Mammary epithelial cell (primary cell): ENCODE data around the gene NCKAP5.

Experiments
- EZH2 ChIP-seq: IDR thresholded peaks from 2 replicates; pipeline ENCODE4 v1.6.1; 2012; ENCODE audit warnings: low read length, inconsistent platforms, borderline replicate concordance
- TF ChIP-seq, protein P1 (sequence below), 2 donors: IDR thresholded peaks in 1 of 2; conservative IDR thresholded peaks in 1 of 2; 2 replicates each; pipeline ENCODE4 v1.5.1; 2011 to 2012; ENCODE audit warnings: inconsistent platforms in 2 of 2, low read length in 2 of 2, mild to moderate bottlenecking in 2 of 2, control low read depth in 1 of 2, low read depth in 1 of 2; ENCODE audit not compliant: insufficient read depth in 1 of 2; ENCODE audit errors: extremely low read depth in 1 of 2

DNA sequence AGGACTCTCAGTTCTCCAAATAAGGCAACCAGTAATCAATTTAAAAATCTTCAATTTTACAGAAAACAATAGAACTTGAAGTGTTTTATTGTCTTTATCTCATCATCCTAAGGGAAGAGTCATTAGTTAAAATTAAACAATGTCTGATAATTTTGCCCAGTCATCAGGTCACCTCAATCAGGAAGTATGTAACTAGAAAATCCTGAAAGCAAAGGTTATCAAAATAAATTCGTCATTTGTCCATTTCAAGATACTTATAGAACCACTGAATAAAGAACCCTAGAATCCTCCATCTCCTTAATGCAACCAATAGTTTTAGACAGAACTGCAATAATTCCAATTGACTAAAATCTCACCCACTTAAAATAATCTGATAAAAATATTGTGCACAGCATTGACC, 115.2 kb downstream of the NCKAP5 start:
- TF ChIP-seq, protein P1, sequence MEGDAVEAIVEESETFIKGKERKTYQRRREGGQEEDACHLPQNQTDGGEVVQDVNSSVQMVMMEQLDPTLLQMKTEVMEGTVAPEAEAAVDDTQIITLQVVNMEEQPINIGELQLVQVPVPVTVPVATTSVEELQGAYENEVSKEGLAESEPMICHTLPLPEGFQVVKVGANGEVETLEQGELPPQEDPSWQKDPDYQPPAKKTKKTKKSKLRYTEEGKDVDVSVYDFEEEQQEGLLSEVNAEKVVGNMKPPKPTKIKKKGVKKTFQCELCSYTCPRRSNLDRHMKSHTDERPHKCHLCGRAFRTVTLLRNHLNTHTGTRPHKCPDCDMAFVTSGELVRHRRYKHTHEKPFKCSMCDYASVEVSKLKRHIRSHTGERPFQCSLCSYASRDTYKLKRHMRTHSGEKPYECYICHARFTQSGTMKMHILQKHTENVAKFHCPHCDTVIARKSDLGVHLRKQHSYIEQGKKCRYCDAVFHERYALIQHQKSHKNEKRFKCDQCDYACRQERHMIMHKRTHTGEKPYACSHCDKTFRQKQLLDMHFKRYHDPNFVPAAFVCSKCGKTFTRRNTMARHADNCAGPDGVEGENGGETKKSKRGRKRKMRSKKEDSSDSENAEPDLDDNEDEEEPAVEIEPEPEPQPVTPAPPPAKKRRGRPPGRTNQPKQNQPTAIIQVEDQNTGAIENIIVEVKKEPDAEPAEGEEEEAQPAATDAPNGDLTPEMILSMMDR (conservative IDR thresholded peaks at IDR 0.05 in 1 of 2, IDR thresholded peaks at IDR 0.05 in 1 of 2; ENCODE audit: extremely low read depth in 1 of 2, insufficient read depth in 1 of 2, low read depth in 1 of 2, low read length in 2 of 2), result no peak
- no peak for TF ChIP-seq EZH2
